ENCODE measurements around the gene SRMS. TPM values are rescaled to one million over a fixed set of nuclear protein-coding genes. Genes with fewer than 3 reads are reported as not detected.

Gene SRMS
- polyA plus RNA-seq, 1 donor (not counting 4 experiments of a cell fraction or from before 2014, with no cell fraction given) = 0.10 TPM

DNA sequence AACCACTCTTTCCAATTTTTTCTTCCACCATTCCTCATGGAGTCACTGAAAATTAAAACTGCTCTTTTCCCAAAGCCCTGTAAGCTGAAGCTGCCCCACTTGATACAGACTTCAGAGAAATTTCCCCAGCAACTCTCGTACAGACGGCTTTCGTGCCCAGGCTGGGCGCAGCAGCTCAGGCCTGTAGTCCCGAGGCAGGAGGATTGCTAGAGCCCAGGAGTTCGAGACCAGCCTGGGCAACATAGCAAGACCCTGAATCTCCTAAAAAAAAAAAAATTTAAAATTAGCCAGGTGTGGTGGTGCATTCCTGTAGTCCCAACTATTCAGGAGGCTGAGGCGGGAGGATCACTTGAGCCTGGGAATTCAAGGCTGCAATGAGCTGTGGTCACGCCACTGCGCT lies 20.4 kb downstream of the SRMS start:
- Histone ChIP-seq H3K4me2 (ENCODE audit: control insufficient read depth, extremely low read depth, insufficient read depth, low read depth, low read length) (no peak overlapping the region), H3K27me3 (ENCODE audit: control insufficient read depth, extremely low read depth, insufficient read depth, low read length) (no peaks in the 10 kb centered on the region), H3K79me2 (ENCODE audit: control insufficient read depth, insufficient read depth, low read length) (peaks cover 9% of the 10 kb centered on the region), H3K4me3 (ENCODE audit: control insufficient read depth in 2 of 3, extremely low read depth in 1 of 3, insufficient read depth in 2 of 3, low read depth in 1 of 3, low read length in 3 of 3) (no peak overlapping the region), H3K9me1 (ENCODE audit: control insufficient read depth, extremely low read depth, insufficient read depth, low read length) (no peaks in the 10 kb centered on the region), H3K9me3 (ENCODE audit: control insufficient read depth, low read depth, low read length) (peaks cover 6% of the 10 kb centered on the region), H4K20me1 (ENCODE audit: control insufficient read depth, extremely low read depth, insufficient read depth, low read length) (peaks cover 15% of the 10 kb centered on the region), H3K4me1 (ENCODE audit: control insufficient read depth, extremely low read depth, insufficient read depth, low read length) (peaks cover 3% of the 10 kb centered on the region), H3K27ac (ENCODE audit: control insufficient read depth, insufficient read depth, low read length) (no peak overlapping the region), H3K36me3 (ENCODE audit: control insufficient read depth in 2 of 2, extremely low read depth in 1 of 2, insufficient read depth in 2 of 2, low read length in 2 of 2) (peaks cover 23 to 29% of the 10 kb centered on the region in 2 experiments), H2AFZ (ENCODE audit: control insufficient read depth, low read length) (no peak overlapping the region), H3K9ac (ENCODE audit: control insufficient read depth, extremely low read depth, insufficient read depth, low read length) (no peak overlapping the region)
- FAIRE-seq (no peak), DNase-seq (ENCODE audit: low read depth, low spot score) (no peak)
- TF ChIP-seq, protein P1, sequence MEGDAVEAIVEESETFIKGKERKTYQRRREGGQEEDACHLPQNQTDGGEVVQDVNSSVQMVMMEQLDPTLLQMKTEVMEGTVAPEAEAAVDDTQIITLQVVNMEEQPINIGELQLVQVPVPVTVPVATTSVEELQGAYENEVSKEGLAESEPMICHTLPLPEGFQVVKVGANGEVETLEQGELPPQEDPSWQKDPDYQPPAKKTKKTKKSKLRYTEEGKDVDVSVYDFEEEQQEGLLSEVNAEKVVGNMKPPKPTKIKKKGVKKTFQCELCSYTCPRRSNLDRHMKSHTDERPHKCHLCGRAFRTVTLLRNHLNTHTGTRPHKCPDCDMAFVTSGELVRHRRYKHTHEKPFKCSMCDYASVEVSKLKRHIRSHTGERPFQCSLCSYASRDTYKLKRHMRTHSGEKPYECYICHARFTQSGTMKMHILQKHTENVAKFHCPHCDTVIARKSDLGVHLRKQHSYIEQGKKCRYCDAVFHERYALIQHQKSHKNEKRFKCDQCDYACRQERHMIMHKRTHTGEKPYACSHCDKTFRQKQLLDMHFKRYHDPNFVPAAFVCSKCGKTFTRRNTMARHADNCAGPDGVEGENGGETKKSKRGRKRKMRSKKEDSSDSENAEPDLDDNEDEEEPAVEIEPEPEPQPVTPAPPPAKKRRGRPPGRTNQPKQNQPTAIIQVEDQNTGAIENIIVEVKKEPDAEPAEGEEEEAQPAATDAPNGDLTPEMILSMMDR (optimal IDR thresholded peaks at IDR 0.05 in 1 of 3, IDR thresholded peaks at IDR 0.05 in 1 of 3, conservative IDR thresholded peaks at IDR 0.05 in 1 of 3; ENCODE audit: extremely low read depth in 1 of 3, insufficient read depth in 2 of 3, low read length in 3 of 3) = no peak
- no peak for TF ChIP-seq EZH2 (IDR thresholded peaks at IDR 0.05; ENCODE audit: low read length)
- dilution Hi-C loops (cut with MboI; ENCODE audit: extremely low pct_ligation_motif_present, low sequenced_read_pairs) = no loop called here

DNA sequence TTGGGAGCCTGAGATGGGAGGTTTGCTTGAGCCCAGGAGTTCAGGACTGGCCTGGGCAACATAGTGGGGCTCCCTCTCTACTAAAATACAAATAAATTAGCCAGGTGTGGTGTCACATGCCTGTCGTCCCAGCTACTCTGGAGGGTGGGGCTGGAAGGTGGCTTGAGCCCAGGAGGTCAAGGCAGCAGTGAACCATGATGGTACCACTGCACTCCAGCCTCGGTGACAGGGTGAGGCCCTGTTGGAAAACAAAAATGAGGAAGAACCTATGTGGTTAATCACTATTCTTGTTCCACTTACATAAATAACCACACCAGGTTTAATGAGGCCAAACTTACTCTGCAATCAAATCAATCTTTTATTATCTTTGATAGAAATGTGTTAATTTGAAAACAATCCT lies 21.6 kb downstream of the SRMS start:
- Histone ChIP-seq H3K36me3 (ENCODE audit: control insufficient read depth in 2 of 2, extremely low read depth in 1 of 2, insufficient read depth in 2 of 2, low read length in 2 of 2) (peaks cover 18 to 32% of the 10 kb centered on the region in 2 experiments), H2AFZ (ENCODE audit: control insufficient read depth, low read length) (no peak overlapping the region), H3K4me3 (ENCODE audit: control insufficient read depth in 2 of 3, extremely low read depth in 1 of 3, insufficient read depth in 2 of 3, low read depth in 1 of 3, low read length in 3 of 3) (no peak overlapping the region), H3K27me3 (ENCODE audit: control insufficient read depth, extremely low read depth, insufficient read depth, low read length) (no peaks in the 10 kb centered on the region), H3K27ac (ENCODE audit: control insufficient read depth, insufficient read depth, low read length) (no peak overlapping the region), H3K9me1 (ENCODE audit: control insufficient read depth, extremely low read depth, insufficient read depth, low read length) (no peaks in the 10 kb centered on the region), H3K4me1 (ENCODE audit: control insufficient read depth, extremely low read depth, insufficient read depth, low read length) (peaks cover 6% of the 10 kb centered on the region), H3K79me2 (ENCODE audit: control insufficient read depth, insufficient read depth, low read length) (peaks cover 20% of the 10 kb centered on the region), H3K9me3 (ENCODE audit: control insufficient read depth, low read depth, low read length) (peaks cover 6% of the 10 kb centered on the region), H4K20me1 (ENCODE audit: control insufficient read depth, extremely low read depth, insufficient read depth, low read length) (peaks cover 16% of the 10 kb centered on the region), H3K4me2 (ENCODE audit: control insufficient read depth, extremely low read depth, insufficient read depth, low read depth, low read length) (no peak overlapping the region), H3K9ac (ENCODE audit: control insufficient read depth, extremely low read depth, insufficient read depth, low read length) (no peak overlapping the region)
- DNase-seq (ENCODE audit: low read depth, low spot score) = no peak
- TF ChIP-seq, protein P1 (optimal IDR thresholded peaks at IDR 0.05 in 1 of 3, IDR thresholded peaks at IDR 0.05 in 1 of 3, conservative IDR thresholded peaks at IDR 0.05 in 1 of 3; ENCODE audit: extremely low read depth in 1 of 3, insufficient read depth in 2 of 3, low read length in 3 of 3) = no peak
- no peak for TF ChIP-seq EZH2 (IDR thresholded peaks at IDR 0.05; ENCODE audit: low read length)
- dilution Hi-C loops (cut with MboI; ENCODE audit: extremely low pct_ligation_motif_present, low sequenced_read_pairs) = no loop called here
- FAIRE-seq = no peak
